Stomach (tissue), 4 donors: ENCODE results near the gene ALK.
A peak's percentile ranks its signal among the peaks of the same experiment; 100 is the strongest.

Source experiments
- CTCF ChIP-seq, 7 experiments: fragments of 450-650 bp in 4 of 7; fragments of 200-600 bp in 3 of 7; sonication (generic) in 3 of 7; IDR thresholded peaks; one replicate each; pipeline ENCODE4 v1.5.1; 2016 to 2019; ENCODE audit warnings: antibody characterized with exemption in 7 of 7, control low read depth in 2 of 7, mild to moderate bottlenecking in 1 of 7
- EP300 ChIP-seq: sonication (generic); formaldehyde crosslinking; IDR thresholded peaks from one replicate; pipeline ENCODE4 v1.6.1; 2017; ENCODE audit warnings: antibody characterized with exemption
- POLR2A ChIP-seq, 4 donors: fragments of 450-650 bp; IDR thresholded peaks; one replicate each; pipeline ENCODE4 v1.6.1; 2016; ENCODE audit warnings: antibody characterized with exemption in 4 of 4, control low read depth in 2 of 4, mild to moderate bottlenecking in 1 of 4, moderate library complexity in 1 of 4

GRCh38 chr2:29841386-29842004 is 79.9 kb downstream of the ALK start:
- TF ChIP-seq CTCF (IDR thresholded peaks at IDR 0.05): peak in 5 of 7 experiments; percentile 56 to 91 (median 80)
- no peak for TF ChIP-seq EP300
- no peak for TF ChIP-seq POLR2A (IDR thresholded peaks at IDR 0.05)
